A549 (cell line): ENCODE data around the gene ANO2. TPM values are rescaled to one million over a fixed set of nuclear protein-coding genes. Genes with fewer than 3 reads are reported as not detected.

Experiments
- ATAC-seq, 2 experiments: fragments of 200-7000 bp in 1 of 2; fragments of >200 bp in 1 of 2; cut with Nextera tagmentation in 1 of 2; cut with Tn5 transposase in 1 of 2; 3 replicates each; pipeline versions ENCODE4 v1.8.0 to v1.9.1; 2018 to 2020; ENCODE audit warnings: mild to moderate bottlenecking in 1 of 2, moderate library complexity in 1 of 2
- CTCF ChIA-PET: fragments of 300-600 bp; sonication (Branson Sonifier 250); formaldehyde crosslinking; extraction: SDS; loops from one replicate; lab custom pipeline; 2021; ENCODE audit warnings: antibody characterized with exemption, inconsistent platforms; lab: Yijun Ruan, JAX
- POLR2A ChIA-PET: fragments of 350-600 bp; formaldehyde crosslinking; extraction: SDS; loops from one replicate; lab custom pipeline; 2021; ENCODE audit warnings: antibody characterized with exemption, inconsistent platforms; lab: Yijun Ruan, JAX
- DNase-seq, 2 experiments: peaks; one replicate each; pipeline versions ENCODE4 v3.0.0 to v3.0.0-alpha.2; 2011 to 2016; ENCODE audit warnings: low read depth in 1 of 2, low spot score in 1 of 2
- FAIRE-seq: peaks from 2 replicates; lab custom pipeline; 2011; peaks lifted over from hg19 to GRCh38; lab: Jason Lieb, UNC
- H3K27ac ChIP-seq, 2 experiments: fragments of >200 bp; sonication (Bioruptor Twin); formaldehyde crosslinking; 3 replicates each; pipeline ENCODE4 v1.5.1; 2016 to 2017
- H3K4me1 ChIP-seq: fragments of >200 bp; sonication (Bioruptor Twin); formaldehyde crosslinking; 3 replicates; pipeline ENCODE4 v1.6.1; 2016
- H3K4me2 ChIP-seq: fragments of >200 bp; sonication (Bioruptor Twin); formaldehyde crosslinking; 3 replicates; pipeline ENCODE4 v1.6.1; 2016
- H3K4me3 ChIP-seq: fragments of >200 bp; sonication (Bioruptor Twin); formaldehyde crosslinking; 3 replicates; pipeline ENCODE4 v1.5.1; 2016
- H3K9me3 ChIP-seq: fragments of >200 bp; sonication (Bioruptor Twin); formaldehyde crosslinking; 3 replicates; pipeline ENCODE4 v1.6.1; 2016
- BHLHE40 ChIP-seq: IDR thresholded peaks from 2 replicates; pipeline ENCODE4 v1.6.1; 2012; ENCODE audit warnings: low read depth, low read length, inconsistent platforms
- CBX8 ChIP-seq: fragments of 200-600 bp; sonication (generic); IDR thresholded peaks from 2 replicates; pipeline ENCODE4 v1.6.1; 2016
- EHF ChIP-seq: fragments of 250-450 bp; sonication (Bioruptor Pico); IDR thresholded peaks from 2 replicates; pipeline ENCODE4 v1.5.0; 2020; ENCODE audit warnings: mild to moderate bottlenecking
- EHMT2 ChIP-seq: fragments of 200-600 bp; sonication (generic); IDR thresholded peaks from 2 replicates; pipeline ENCODE4 v1.6.1; 2016; ENCODE audit warnings: antibody characterized with exemption, low read depth, mild to moderate bottlenecking, moderate library complexity
- ESRRA ChIP-seq: fragments of 150-350 bp; IDR thresholded peaks from 2 replicates; pipeline ENCODE4 v1.6.1; 2014; ENCODE audit warnings: mild to moderate bottlenecking, low read length, borderline replicate concordance
- HEYL ChIP-seq: fragments of 250-450 bp; sonication (Bioruptor Pico); IDR thresholded peaks from 2 replicates; pipeline ENCODE4 v1.8.0; 2021; ENCODE audit warnings: mild to moderate bottlenecking, moderate library complexity
- HOXB13 ChIP-seq: fragments of 250-450 bp; sonication (Bioruptor Pico); IDR thresholded peaks from 2 replicates; pipeline ENCODE4 v1.5.0; 2020; ENCODE audit warnings: low read depth, mild to moderate bottlenecking, moderate library complexity
- JUN ChIP-seq, 2 experiments: fragments of >200 bp; sonication (Bioruptor Twin); formaldehyde crosslinking; IDR thresholded peaks; 2 replicates in 1 of 2; 3 replicates in 1 of 2; pipeline ENCODE4 v1.6.1; 2016 to 2017
- KDM1A ChIP-seq: fragments of 200-600 bp; sonication (generic); IDR thresholded peaks from 2 replicates; pipeline ENCODE4 v1.6.1; 2016; ENCODE audit warnings: low read depth, mild to moderate bottlenecking
- KDM5A ChIP-seq: fragments of 200-600 bp; sonication (generic); IDR thresholded peaks from 2 replicates; pipeline ENCODE4 v1.6.1; 2016; ENCODE audit warnings: antibody characterized with exemption, mild to moderate bottlenecking
- MAFK ChIP-seq: fragments of 450-650 bp; IDR thresholded peaks from 2 replicates; pipeline ENCODE4 v1.6.1; 2014; ENCODE audit not compliant: partially characterized antibody
- MYC ChIP-seq: IDR thresholded peaks from 2 replicates; pipeline ENCODE4 v1.6.1; 2012; ENCODE audit warnings: mild to moderate bottlenecking, inconsistent platforms, low read length, improper control_type of control experiment, borderline replicate concordance
- NFE2L2 ChIP-seq: fragments of 150-350 bp; conservative IDR thresholded peaks from 2 replicates; pipeline ENCODE4 v1.6.1; 2014; ENCODE audit warnings: low read length
- NPAS2 ChIP-seq: fragments of 250-450 bp; sonication (Bioruptor Pico); IDR thresholded peaks from 2 replicates; pipeline ENCODE4 v1.8.0; 2022; ENCODE audit warnings: mild to moderate bottlenecking, moderate library complexity, borderline replicate concordance
- RCOR1 ChIP-seq: fragments of 150-350 bp; IDR thresholded peaks from 2 replicates; pipeline ENCODE4 v1.6.1; 2014; ENCODE audit warnings: antibody characterized with exemption, low read length, low read depth
- RFX5 ChIP-seq: fragments of 450-650 bp; IDR thresholded peaks from 2 replicates; pipeline ENCODE4 v1.7.1; 2014; ENCODE audit warnings: antibody characterized with exemption, mild to moderate bottlenecking, moderate library complexity
- TP53 ChIP-seq: fragments of 250-450 bp; sonication (Bioruptor Pico); IDR thresholded peaks from 2 replicates; pipeline ENCODE4 v1.5.0; 2021; ENCODE audit warnings: mild to moderate bottlenecking, moderate library complexity
- ZC3H11A ChIP-seq: fragments of 450-650 bp; IDR thresholded peaks from 2 replicates; pipeline ENCODE4 v1.6.1; 2014; ENCODE audit warnings: antibody characterized with exemption, mild to moderate bottlenecking
- ZFP36 ChIP-seq: fragments of 450-650 bp; IDR thresholded peaks from 2 replicates; pipeline ENCODE4 v1.6.1; 2014; ENCODE audit warnings: borderline replicate concordance; ENCODE audit not compliant: partially characterized antibody
- ZNF302 ChIP-seq: fragments of 250-450 bp; sonication (Bioruptor Pico); IDR thresholded peaks from 2 replicates; pipeline ENCODE4 v1.9.0; 2021; ENCODE audit warnings: inconsistent platforms, mild to moderate bottlenecking, moderate library complexity
- WGBS: methylation state at CpG from one replicate; pipeline ENCODE4 v1.1.6; 2017; ENCODE audit errors: missing lambda C conversion rate; 5-methylcytosine and 5-hydroxymethylcytosine counted together
- polyA plus RNA-seq, 4 experiments: library from polyadenylated mRNA; depleted of rRNA in 3 of 4; stranded (reverse); fragments of >200 nt; fragmentation: RNase III in 1 of 4; extraction: RNeasy Plus Mini Kit Qiagen cat#74134 plus additional on column Dnase treatment in 1 of 4; gene quantifications; 2 replicates in 3 of 4; 3 replicates in 1 of 4; pipeline ENCODE4 v1.2.3, GENCODE V29; 2011 to 2017
- TF ChIP-seq, protein P1 (sequence below): fragments of 200-600 bp; sonication (generic); IDR thresholded peaks from 2 replicates; pipeline ENCODE4 v1.6.1; 2016; ENCODE audit warnings: antibody characterized with exemption, mild to moderate bottlenecking, moderate library complexity
- TF ChIP-seq, protein P2 (sequence below): IDR thresholded peaks from 2 replicates; pipeline ENCODE4 v1.6.1; 2012; ENCODE audit warnings: low read depth, borderline replicate concordance
- TF ChIP-seq, protein P3 (sequence below): fragments of 450-650 bp; IDR thresholded peaks from 2 replicates; pipeline ENCODE4 v1.6.1; 2014; ENCODE audit warnings: antibody characterized with exemption
- TF ChIP-seq, protein P4 (sequence below): fragments of >200 bp; sonication (Bioruptor Twin); formaldehyde crosslinking; IDR thresholded peaks from 3 replicates; pipeline ENCODE4 v1.6.1; 2016

Gene ANO2
- polyA plus RNA-seq, 2 of the 4 experiments (the other 2 are of a cell fraction) = not detected

DNA sequence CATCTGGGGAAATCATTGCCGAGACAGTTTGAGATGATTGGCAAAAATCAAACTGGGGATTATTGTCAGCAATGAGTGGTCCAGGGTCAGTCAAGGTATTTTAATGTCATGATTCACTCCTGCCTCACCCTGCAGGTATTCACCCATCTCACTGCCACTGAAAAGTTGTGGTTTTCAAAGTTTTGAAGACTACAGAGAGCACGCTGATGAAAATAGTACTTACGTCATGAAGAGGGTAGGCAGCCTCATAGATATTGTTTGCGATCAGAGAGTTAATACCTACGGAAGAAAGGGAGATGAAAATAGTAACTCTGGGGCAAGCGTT, 138.0 kb downstream of the ANO2 start:
- POLR2A ChIA-PET = no interaction called here
- Histone ChIP-seq H3K4me2 (no peak overlapping the region), H3K4me1 (no peaks in the 10 kb centered on the region), H3K27ac (no peak overlapping the region), H3K9me3 (no peaks in the 10 kb centered on the region), H3K4me3 (no peak overlapping the region)
- FAIRE-seq (no peak), DNase-seq (no peak), ATAC-seq (no peak)
- TF ChIP-seq, protein P1, sequence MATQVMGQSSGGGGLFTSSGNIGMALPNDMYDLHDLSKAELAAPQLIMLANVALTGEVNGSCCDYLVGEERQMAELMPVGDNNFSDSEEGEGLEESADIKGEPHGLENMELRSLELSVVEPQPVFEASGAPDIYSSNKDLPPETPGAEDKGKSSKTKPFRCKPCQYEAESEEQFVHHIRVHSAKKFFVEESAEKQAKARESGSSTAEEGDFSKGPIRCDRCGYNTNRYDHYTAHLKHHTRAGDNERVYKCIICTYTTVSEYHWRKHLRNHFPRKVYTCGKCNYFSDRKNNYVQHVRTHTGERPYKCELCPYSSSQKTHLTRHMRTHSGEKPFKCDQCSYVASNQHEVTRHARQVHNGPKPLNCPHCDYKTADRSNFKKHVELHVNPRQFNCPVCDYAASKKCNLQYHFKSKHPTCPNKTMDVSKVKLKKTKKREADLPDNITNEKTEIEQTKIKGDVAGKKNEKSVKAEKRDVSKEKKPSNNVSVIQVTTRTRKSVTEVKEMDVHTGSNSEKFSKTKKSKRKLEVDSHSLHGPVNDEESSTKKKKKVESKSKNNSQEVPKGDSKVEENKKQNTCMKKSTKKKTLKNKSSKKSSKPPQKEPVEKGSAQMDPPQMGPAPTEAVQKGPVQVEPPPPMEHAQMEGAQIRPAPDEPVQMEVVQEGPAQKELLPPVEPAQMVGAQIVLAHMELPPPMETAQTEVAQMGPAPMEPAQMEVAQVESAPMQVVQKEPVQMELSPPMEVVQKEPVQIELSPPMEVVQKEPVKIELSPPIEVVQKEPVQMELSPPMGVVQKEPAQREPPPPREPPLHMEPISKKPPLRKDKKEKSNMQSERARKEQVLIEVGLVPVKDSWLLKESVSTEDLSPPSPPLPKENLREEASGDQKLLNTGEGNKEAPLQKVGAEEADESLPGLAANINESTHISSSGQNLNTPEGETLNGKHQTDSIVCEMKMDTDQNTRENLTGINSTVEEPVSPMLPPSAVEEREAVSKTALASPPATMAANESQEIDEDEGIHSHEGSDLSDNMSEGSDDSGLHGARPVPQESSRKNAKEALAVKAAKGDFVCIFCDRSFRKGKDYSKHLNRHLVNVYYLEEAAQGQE = no peak
- no peak for TF ChIP-seq ESRRA
- no peak for TF ChIP-seq TP53 (CRISPR knock-in tag)
- TF ChIP-seq RCOR1 = no peak
- TF ChIP-seq KDM5A = no peak
- no peak for TF ChIP-seq JUN (IDR thresholded peaks at IDR 0.05)
- no peak for TF ChIP-seq EHF
- TF ChIP-seq NPAS2 (CRISPR knock-in tag) = no peak
- TF ChIP-seq, protein P2, sequence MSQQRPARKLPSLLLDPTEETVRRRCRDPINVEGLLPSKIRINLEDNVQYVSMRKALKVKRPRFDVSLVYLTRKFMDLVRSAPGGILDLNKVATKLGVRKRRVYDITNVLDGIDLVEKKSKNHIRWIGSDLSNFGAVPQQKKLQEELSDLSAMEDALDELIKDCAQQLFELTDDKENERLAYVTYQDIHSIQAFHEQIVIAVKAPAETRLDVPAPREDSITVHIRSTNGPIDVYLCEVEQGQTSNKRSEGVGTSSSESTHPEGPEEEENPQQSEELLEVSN = no peak
- no peak for TF ChIP-seq BHLHE40
- no peak for TF ChIP-seq HOXB13
- TF ChIP-seq, protein P3, sequence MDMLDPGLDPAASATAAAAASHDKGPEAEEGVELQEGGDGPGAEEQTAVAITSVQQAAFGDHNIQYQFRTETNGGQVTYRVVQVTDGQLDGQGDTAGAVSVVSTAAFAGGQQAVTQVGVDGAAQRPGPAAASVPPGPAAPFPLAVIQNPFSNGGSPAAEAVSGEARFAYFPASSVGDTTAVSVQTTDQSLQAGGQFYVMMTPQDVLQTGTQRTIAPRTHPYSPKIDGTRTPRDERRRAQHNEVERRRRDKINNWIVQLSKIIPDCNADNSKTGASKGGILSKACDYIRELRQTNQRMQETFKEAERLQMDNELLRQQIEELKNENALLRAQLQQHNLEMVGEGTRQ = no peak
- TF ChIP-seq NFE2L2 = no peak
- no peak for TF ChIP-seq KDM1A
- TF ChIP-seq HEYL (CRISPR knock-in tag) = no peak
- no peak for TF ChIP-seq CBX8
- CTCF ChIA-PET = interaction anchor here (2.2 kb wide), 1 partner anchor 11 kb away, joined by 12 read pairs; no protein-coding TSS in a partner anchor
- WGBS = 42% methylated on average over 6 of the region's 6 CpGs

DNA sequence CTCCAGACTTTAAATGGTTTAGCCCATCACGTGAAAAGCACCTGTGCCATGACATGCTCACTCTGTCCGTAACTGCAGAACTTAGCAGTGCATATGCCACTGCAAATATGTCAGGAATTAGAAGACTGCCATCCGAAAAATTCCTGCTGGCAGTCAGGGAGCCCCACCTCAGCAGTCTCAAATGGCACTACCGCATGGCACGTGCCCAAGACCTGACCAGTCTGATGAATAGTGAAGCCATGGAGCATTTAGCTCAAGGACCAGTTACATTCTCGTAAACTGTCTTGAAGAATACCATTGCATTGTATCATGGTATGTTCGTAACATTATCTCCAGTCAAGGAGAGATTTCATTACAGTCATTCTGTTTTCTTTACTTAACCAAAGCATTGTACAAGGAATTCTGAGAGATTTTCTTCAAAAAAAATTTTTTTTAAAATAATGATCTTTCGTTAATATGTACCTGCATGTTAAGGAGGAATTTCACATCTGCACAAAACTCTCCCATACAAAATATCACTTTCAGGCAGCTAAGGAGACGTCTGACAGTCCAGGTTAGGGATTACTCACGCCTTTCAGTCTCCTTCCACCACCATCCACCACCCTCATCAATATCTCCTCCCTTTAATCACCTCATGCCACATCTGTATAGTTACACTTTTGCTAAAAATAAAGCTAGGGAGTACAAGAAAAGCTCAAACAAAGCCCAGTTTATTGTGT, 138.5 kb downstream of the ANO2 start:
- Histone ChIP-seq H3K27ac (no peak overlapping the region), H3K4me3 (no peak overlapping the region), H3K9me3 (no peaks in the 10 kb centered on the region), H3K4me2 (no peak overlapping the region), H3K4me1 (no peaks in the 10 kb centered on the region)
- DNase-seq (no peak), ATAC-seq (no peak), FAIRE-seq (no peak)
- no peak for TF ChIP-seq TP53 (CRISPR knock-in tag)
- no peak for TF ChIP-seq RFX5
- TF ChIP-seq ZC3H11A = no peak
- TF ChIP-seq, protein P4, sequence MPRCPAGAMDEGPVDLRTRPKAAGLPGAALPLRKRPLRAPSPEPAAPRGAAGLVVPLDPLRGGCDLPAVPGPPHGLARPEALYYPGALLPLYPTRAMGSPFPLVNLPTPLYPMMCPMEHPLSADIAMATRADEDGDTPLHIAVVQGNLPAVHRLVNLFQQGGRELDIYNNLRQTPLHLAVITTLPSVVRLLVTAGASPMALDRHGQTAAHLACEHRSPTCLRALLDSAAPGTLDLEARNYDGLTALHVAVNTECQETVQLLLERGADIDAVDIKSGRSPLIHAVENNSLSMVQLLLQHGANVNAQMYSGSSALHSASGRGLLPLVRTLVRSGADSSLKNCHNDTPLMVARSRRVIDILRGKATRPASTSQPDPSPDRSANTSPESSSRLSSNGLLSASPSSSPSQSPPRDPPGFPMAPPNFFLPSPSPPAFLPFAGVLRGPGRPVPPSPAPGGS = no peak
- no peak for TF ChIP-seq ZNF302 (CRISPR knock-in tag)
- no peak for TF ChIP-seq EHMT2
- no peak for TF ChIP-seq MYC
- TF ChIP-seq ESRRA = no peak
- no peak for TF ChIP-seq MAFK
- TF ChIP-seq ZFP36 = no peak
- CTCF ChIA-PET = interaction anchor here (2.2 kb wide), 1 partner anchor 10 kb away, joined by 12 read pairs; no protein-coding TSS in a partner anchor
- POLR2A ChIA-PET = no interaction called here
- 6% methylated on average over 10 of the region's 10 CpGs for WGBS
